GM12874 (cell line): ENCODE results near the gene ITPR3.

Experiments used
- TF ChIP-seq, protein P1 (sequence below): IDR thresholded peaks from 2 replicates; pipeline ENCODE4 v1.5.1; 2011; ENCODE audit warnings: low read depth, mild to moderate bottlenecking, control low read depth, low read length, moderate library complexity; ENCODE audit not compliant: insufficient read depth

The ITPR3 gene

DNA sequence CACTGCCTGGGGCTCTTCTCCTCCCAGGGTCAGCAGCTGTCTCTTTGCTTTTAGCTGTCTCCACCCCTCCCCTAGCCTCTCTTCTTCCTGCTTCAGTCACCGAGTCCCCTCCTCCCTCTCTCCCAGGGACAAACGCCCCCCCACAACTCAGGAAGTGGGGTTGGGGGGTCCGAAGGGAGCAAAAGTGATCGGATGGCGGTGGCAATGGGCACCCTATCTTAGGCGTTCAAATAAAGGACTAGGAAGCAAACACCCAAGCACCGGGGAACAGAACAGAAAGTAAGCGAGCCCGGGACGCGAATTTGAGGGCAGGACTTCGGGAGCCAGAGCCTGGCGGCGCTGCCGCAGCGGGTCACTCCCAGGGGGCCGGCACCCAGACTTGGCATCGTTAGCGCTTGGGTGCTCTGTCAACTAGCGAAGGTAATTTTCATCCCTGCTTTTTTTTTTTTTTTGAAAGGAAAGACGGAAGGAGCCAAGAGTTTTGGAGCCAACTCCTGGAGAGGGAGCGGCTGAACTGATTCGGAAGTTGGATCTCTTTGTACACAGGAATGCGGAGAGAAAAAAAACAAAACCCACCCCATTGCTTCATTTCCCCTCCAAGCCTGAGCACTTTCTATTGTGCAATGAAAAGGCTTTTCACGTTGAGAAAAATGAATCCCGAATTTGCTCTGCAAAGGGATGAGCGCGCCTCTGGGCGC lies 815 bp upstream of the ITPR3 start:
- TF ChIP-seq, protein P1, sequence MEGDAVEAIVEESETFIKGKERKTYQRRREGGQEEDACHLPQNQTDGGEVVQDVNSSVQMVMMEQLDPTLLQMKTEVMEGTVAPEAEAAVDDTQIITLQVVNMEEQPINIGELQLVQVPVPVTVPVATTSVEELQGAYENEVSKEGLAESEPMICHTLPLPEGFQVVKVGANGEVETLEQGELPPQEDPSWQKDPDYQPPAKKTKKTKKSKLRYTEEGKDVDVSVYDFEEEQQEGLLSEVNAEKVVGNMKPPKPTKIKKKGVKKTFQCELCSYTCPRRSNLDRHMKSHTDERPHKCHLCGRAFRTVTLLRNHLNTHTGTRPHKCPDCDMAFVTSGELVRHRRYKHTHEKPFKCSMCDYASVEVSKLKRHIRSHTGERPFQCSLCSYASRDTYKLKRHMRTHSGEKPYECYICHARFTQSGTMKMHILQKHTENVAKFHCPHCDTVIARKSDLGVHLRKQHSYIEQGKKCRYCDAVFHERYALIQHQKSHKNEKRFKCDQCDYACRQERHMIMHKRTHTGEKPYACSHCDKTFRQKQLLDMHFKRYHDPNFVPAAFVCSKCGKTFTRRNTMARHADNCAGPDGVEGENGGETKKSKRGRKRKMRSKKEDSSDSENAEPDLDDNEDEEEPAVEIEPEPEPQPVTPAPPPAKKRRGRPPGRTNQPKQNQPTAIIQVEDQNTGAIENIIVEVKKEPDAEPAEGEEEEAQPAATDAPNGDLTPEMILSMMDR = no peak

DNA sequence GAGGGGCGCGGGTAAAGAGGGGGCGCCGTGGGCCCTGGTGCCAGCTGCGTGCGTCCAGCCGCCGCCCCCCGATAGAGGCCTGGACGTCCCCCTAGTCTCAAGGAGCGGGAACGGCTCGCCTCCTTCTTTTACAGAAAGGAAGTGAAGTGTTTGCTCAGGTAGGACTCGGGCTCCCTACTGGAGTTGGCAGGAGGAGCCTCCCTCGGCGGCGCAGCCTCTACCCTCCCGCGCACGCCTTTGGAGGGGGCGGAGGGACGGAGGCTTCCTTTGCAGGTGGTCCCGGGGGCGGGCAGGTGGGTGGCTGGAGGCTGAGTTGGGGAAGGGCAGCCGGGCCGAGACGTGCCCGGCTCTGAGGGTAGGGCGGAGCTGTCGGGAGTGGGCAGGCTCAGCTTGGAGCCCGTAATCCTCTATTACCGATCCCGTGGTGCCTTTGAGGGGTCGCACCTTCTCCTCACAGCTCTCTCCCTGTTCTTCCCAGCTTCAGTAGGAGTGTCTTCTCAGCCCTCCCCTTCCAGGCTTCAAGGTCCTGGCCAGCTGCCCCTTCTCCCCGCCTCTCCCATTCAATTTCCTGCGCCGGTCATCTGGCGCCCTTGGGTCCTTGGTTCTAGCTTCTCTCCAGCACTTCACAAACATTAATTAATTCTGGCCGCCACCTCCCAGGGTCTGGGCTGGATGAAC lies 728 bp downstream of the ITPR3 start:
- TF ChIP-seq, protein P1 = no peak

DNA sequence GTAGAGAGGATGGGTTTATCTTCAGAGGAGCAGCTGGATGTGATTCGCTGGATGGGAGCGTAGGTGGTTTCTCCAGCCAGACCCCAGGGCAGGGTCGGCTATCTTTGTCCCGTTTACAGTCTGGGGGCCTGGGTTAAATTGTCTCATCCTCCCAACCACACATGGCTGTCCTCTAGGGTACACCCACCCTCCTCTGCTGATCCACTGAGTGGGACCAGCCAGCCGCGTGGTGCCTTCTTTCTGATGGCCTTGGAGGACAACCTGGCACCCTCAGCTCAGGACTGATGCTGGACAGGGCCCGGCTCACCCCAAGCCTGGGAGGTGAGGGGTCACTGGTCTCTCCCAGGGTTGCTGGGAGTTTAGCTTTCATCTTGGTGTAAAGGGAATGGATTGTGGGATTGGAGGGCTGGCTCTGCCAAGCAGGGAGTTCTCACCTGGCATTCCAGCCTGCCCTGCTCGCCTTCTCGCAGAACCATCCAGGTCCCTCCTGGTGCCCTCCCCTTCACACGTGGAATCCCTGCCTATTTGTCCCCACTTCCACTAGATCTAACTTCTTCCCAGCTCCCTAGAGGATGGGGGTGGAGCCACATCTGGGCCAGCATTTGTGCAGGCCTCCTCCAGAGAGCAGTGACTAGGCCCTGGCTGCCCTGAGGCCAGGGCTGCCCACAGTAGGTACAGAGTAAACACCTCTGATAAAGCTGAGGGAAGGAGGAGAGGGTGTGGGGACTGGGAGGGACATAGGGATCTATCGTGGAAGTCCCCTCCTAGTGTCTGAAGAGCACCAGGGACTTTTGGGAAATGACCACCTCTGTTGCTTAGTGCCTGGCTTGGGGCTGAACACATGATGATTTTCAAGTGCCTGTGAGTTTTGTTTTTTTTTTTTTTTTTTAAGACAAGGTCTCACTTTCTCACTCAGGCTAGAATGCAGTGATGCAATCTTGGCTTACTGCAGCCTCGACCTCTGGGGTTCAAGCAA lies 1.6 kb downstream of the ITPR3 start:
- TF ChIP-seq, protein P1 = no peak

DNA sequence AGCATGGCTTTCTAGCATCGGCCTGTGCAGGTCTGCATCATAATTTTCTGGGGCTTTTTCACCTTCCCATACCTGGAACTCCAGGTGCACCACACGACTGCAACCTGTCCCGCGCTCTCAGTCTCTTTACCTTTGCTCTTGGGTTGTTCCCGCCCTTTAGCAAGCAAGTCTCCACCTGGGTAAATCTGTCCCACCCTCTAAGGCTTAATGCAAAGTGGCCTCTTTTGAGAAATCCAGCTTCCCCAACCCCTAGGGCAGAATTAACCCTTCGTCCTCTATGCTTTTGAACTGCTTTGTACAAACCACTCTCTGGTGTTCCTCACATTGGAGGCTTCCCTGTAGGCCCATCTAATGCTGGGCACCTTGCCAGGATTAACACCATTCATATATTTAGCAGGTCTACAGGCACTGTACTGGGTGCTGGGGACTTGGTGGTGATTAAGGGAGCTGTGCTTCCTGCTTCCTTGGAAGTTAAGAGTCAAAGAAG lies 2.8 kb downstream of the ITPR3 start:
- TF ChIP-seq, protein P1 = no peak

DNA sequence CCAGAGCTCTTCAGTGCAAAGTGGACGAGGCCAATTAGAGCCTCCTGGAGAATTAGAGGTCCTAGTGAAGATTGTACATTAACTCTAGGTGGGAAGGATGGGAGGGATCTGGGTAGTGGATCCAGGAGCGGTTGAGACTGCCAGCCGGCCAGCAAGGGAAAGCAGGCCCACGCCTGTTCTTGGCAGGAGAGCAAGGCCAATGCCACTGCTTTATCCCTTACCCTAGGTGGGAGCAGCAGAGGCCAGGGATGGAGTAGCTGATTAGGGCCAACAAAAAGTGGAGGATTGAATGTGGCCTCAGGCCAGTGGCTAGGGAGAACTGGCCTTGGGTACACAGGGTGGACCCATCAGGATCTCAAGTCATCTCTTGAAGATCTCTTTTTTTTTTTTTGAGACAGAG lies 3.7 kb downstream of the ITPR3 start:
- TF ChIP-seq, protein P1 = no peak

DNA sequence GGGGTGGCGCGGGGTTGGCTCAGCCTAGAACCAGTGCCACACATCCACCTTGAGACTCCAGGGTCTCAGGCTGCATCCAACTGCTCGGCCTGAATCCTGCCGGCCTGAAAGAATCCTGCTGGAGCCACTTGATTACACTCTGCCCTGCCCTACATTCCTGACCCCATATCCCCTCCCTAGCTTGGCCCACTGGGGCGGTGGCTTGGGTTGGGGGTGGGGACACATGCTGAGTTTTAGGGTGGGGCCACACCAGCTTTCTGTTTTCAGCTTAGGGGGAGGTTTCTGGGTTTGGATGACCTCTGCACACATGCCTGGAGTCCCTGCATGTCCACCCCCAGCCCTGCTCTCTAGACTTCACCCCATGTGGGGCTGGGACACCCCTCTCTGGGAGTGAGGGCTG lies 6.8 kb downstream of the ITPR3 start:
- TF ChIP-seq, protein P1 = no peak
